ENCODE measurements around the gene COLEC12.

The COLEC12 gene

GRCh38 chr18:321865-322467 lies 178.5 kb downstream of the COLEC12 start:
- no peak for TF ChIP-seq CTCF (IDR thresholded peaks at IDR 0.05; ENCODE audit: control insufficient read depth, insufficient read depth, low read depth, low read length, missing control alignments)
- no peak overlapping the region for H3K4me3 ChIP-seq (ENCODE audit: control insufficient read depth, low read depth, low read length)

GRCh38 chr18:320155-320554 lies 180.3 kb downstream of the COLEC12 start:
- DNase-seq (ENCODE audit: low read depth) = no peak
- no peak for TF ChIP-seq CTCF (IDR thresholded peaks at IDR 0.05; ENCODE audit: control insufficient read depth, insufficient read depth, low read depth, low read length, missing control alignments)
- H3K4me3 ChIP-seq (ENCODE audit: control insufficient read depth, low read depth, low read length) = no peak overlapping the region

More at GRCh38 chr18:321865-322467, 178.5 kb downstream of the COLEC12 start:
- no peak for DNase-seq (ENCODE audit: low read depth)

DNA sequence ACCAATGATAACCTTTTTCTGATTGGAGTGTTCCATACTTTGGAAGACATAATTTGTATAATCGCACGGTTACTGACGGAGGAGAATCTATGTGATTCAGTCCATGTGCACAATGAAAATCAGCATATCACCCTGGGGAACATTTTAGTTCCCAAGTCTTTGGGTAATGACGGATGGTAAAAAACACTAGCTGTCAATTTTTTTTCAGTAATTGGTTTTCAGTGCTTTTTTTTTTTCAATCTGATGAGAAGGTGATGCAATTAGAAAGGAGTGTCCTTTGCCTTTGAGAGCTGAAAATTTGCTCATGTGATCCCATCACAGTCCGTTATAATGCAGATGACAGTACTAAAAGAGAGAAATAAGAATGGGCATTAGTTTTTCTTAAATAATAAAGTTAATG lies 180.8 kb downstream of the COLEC12 start:
- TF ChIP-seq CTCF (IDR thresholded peaks at IDR 0.05; ENCODE audit: control insufficient read depth, insufficient read depth, low read depth, low read length, missing control alignments) = no peak
- no peak overlapping the region for H3K4me3 ChIP-seq (ENCODE audit: control insufficient read depth, low read depth, low read length)
- DNase-seq (ENCODE audit: low read depth) = no peak

DNA sequence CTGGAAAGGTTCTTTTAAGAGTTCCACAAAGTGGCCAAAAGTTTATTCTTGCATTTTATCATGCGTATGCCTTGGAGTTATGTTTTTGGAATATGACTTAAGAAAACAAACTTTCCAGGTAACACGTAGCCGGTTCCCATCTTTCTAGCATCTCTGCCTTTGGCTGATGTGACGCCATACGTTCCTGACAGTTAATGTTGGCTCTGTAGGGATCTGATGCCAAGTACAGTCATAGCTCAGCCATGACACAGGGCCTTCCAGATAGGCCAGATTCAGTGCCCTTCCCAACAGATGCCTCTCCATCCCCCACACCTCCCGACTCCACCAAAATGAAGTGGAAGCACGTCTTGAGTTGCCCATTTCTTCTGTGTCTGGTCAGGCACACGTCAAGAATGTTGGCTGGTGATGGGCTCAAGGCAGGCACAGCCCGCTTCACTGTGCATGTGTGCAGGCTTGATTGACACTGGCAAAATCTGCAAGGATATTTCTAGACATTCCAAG lies 181.7 kb downstream of the COLEC12 start:
- no peak overlapping the region for H3K4me3 ChIP-seq (ENCODE audit: control insufficient read depth, low read depth, low read length)
- no peak for DNase-seq (ENCODE audit: low read depth)
- TF ChIP-seq CTCF (IDR thresholded peaks at IDR 0.05; ENCODE audit: control insufficient read depth, insufficient read depth, low read depth, low read length, missing control alignments) = no peak

DNA sequence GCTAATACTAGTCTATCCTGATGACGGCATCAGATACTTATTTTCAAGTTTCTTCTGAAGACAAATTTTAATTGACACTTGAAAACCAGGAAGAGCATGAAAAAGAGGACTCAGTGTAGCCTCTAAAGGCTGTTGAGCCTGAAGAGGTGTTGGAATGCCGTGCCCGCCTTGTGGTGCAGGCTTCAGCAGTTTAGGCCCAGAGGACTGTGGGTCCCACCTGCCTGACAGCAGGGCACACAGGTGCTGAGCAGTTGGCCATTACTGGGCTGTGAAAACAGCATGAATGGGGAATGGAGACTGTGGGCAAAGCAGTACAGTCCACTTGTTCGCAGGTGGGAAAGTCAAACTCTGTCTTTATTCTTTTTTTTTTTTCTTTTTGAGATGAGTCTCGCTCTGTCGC lies 182.9 kb downstream of the COLEC12 start:
- TF ChIP-seq CTCF (IDR thresholded peaks at IDR 0.05; ENCODE audit: control insufficient read depth, insufficient read depth, low read depth, low read length, missing control alignments) = no peak
- no peak for DNase-seq (ENCODE audit: low read depth)
- H3K4me3 ChIP-seq (ENCODE audit: control insufficient read depth, low read depth, low read length) = no peak overlapping the region

DNA sequence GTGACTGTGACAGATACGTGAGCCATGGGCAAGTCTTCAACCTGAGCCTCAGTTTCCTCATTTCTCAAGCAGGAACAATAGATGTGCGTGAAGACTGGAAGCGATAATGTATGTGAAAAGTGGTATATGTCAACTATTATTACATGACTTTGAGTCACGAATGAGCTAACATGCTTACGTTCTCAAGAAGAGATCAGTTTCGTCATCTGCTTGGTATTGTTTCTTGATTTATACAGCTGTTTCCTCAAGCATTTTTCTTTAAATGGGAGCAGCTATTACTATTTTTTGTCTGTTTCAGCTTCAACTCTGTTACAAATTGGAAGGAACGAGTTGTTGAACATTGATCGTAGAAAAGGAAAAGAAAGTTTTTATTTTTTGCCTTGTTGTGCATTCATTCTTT lies 184.1 kb downstream of the COLEC12 start:
- H3K4me3 ChIP-seq (ENCODE audit: control insufficient read depth, low read depth, low read length) = no peak overlapping the region
- TF ChIP-seq CTCF (IDR thresholded peaks at IDR 0.05; ENCODE audit: control insufficient read depth, insufficient read depth, low read depth, low read length, missing control alignments) = no peak
- DNase-seq (ENCODE audit: low read depth) = no peak
